ENCODE measurements around the gene UBR2.
"Not testable (repeated sequence)": the region's sequence is repeated elsewhere in the genome, so short reads cannot be mapped to it uniquely, and the experiment has no call there.

The UBR2 gene

DNA sequence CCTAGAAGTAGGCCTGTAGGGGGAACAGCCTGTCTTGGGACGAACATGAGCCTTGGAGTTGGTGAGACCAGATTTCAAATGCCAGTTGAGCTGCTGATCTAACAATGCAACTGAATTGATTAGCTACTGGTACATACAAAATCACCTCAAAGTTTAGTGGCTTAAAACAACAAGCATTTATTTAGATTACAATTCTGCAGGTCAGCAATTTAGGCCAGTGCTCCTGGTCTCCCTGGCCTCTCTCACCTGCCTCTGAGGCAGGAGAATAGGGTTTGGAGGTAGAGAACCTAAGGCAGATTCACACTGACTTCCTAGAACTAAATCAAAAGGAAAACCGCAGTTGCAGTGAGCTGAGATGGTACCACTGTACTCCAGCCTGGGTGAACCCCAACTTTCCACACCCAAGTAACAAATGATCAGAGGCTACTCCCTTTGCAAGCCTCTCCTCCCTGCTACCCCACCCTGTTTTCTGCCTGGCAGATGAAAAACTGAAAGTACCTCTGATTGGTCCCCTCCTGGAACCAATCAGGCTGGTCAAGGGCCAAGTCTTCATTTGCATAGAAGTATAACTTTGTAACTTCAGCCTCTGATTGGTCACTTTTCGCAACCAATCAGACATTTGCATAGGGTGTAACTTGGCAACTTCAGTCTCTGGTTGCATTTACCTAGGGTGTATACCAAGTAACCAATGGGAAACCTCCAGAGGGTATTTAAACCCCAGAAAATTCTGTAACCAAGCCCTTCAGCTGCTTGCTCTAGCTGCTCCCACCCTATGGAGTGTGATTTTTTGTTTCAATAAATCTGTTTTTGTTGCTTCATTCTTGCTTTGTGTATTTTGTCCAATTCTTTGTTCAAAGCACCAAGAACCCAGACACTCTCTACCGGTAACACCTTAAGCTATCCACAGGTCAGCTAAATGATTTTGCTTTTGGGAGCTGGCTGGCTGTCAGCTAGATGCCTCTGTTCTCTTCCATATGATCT lies 8.1 kb upstream of the UBR2 start:
- DNase-seq = no peak

DNA sequence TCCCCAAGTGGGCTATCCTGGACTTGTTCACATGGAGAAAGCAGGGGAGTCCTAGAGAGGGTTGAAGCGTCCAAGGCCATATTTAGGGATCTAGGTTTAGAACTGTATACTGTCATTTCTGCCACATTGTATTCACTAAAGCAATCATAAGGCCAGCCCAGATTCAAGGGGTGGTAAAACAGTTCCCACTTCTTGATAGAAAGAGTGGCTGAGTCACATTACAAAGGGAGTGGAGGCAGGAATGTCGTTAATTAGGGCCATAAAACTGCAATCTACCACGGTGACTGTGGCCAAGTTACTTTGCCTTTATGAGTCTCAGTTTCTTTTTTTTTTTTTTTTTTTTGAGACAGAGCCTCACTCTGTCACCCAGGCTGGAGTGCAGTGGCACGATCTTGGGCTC lies 7.4 kb upstream of the UBR2 start:
- DNase-seq = no peak

DNA sequence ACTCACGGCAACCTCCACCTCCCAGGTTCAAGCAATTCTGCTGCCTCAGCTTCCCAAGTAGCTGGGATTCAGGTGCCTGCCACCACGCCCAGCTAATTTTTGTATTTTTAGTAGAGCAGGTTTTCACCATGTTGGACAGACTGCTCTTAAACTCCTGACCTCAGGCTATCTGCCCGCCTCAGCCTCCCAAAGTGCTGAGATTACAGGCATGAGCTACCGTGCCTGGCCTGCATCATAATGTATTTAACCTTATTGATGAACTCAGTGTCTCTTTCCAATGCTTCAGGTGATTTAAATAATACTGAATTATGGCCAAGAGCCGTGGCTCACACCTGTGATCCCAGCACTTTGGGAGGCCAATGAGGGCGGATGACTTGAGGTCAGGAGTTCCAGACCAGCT lies 4.6 kb upstream of the UBR2 start:
- not testable (repeated sequence) for DNase-seq

DNA sequence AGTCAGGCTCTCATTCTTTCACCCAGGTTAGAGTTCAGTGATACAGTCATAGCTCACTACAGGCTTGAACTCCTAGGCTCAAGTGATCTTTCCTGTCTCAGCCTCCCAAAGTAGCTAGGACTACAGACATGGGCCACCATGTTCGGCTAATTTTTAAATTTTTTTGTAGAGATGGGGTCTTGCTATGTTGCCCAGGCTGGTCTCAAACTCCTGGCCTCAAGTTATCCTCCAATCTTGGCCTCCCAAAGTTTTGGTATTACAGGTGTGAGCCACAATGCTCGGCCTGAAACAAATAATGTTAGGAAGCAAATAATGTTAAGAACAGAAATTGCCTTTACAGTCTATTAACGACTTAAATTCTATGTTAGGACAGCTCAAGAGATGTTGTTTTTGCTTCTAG lies 1.8 kb upstream of the UBR2 start:
- no peak for DNase-seq

DNA sequence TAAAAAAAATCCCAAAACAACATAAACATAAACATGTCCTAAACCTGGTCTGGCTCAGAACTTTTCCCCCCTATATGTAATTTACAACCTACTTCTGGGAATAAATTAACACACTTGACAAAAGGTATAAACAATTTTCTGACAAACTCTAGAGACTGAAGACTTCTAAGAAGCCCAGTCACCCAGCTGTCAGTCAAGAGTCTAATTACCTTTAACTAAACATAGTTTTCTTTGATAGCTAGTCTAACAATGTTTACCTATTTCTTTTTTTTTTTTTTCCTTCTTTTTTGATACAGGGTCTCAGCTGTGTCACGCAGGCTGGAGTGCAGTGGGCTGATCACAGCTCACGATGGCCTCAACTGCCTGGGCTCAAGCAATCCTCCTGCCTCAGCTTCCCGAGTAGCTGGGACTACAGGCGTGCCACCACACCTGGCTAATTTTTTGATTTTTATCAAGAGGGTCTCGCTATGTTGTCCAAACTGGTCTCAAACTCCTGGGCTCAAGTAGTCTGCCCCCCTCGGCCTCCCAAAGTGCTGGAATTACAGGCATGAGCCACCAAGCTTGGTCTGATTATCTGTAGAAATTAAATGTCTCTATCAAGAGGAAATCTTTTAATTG lies 932 bp upstream of the UBR2 start:
- no peak for DNase-seq

DNA sequence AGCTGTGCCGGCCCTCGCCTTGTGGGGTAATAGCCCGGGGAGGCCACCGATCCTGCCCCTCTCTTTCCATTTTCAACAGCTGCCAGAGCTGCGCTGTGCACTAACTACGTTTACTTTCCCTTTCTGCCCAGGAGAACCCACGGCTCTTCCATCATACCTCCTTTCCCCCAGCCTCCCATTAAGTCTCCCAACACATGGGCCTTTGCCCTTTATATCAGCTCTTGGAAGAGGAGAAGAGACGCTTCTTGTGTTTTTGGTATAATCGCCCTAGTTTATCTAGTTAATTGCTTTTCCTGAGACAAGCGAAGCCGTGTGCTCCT lies 637 bp downstream of the UBR2 start:
- no peak for DNase-seq

DNA sequence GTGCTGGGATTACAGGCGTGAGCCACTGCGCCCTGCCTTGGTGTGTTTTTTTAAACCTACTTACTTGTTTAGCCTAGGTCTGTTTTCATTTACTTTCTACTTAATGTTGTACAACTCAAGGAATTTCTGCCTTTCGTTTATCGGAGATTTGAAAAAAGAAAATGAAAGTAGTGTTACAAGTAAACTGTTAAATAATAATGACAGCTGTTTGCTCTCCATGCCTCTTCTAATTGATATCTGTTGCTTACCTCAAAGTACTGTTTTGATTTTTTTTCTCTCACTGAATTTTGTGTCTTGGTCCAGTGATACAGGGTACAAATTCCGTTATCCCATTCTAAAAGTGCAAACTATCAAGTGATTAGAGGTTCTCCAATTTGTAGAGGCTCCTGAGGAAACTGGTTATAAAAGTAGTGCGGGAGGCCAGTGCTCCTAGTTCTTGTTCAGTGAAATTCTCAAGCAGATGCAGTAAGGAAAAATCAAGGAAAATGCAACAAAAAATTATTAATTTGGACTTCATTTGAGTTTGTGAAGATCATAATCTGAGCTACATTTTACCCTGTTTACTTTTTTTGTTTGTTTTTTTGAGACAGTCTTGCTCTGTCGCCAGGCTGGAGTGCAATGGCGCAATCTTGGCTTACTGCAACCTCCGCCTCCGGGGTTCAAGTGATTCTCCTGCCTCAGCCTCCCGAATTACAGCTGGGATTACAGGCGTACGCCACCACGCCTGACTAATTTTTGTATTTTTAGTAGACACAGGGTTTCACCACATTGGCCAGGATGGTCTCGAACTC lies 2.2 kb downstream of the UBR2 start:
- DNase-seq = no peak

DNA sequence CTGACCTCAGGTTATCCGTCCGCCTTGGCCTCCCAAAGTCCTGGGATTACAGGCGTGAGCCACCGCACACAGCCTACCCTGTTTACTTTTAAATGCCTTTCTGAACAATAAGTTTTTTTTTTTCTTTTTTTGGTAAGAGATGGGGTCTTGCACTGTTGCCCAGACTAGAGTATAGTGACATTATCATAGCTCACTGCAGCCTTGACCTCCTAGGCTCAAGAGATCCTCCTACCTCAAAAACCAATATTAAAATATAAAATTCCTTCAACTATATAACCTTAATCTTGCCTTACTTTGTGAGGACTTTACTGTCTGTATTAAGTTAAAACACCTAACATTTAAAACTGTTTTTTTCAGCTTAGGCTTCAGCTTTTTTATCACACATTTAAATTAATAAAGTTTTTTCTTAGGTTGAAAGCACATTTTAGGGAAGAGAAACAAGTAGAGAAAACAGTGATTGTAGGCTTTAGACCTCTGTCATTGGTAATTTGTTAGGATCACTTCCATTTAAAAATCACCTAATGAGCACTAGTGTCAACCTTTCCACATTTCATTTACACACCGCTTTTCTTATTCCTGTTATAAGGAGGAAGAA lies 2.9 kb downstream of the UBR2 start:
- no peak for DNase-seq

DNA sequence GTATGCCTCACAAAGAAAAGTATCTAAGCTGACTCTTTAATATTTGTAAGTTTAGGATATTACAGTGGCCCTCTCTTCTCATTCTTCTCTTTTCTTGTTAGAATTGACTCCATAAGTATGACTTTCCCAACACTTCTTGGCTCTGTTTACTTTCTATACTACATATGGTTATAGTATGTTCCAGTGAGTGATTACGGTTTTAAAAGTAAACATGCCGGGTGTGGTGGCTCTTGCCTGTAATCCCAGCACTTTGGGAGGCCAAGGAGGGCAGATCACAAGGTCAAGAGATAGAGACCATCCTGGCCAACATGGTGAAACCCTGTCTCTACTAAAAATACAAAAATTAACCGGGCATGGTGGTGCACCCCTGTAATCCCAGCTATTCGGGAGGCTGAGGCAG lies 3.4 kb downstream of the UBR2 start:
- DNase-seq = not testable (repeated sequence)

DNA sequence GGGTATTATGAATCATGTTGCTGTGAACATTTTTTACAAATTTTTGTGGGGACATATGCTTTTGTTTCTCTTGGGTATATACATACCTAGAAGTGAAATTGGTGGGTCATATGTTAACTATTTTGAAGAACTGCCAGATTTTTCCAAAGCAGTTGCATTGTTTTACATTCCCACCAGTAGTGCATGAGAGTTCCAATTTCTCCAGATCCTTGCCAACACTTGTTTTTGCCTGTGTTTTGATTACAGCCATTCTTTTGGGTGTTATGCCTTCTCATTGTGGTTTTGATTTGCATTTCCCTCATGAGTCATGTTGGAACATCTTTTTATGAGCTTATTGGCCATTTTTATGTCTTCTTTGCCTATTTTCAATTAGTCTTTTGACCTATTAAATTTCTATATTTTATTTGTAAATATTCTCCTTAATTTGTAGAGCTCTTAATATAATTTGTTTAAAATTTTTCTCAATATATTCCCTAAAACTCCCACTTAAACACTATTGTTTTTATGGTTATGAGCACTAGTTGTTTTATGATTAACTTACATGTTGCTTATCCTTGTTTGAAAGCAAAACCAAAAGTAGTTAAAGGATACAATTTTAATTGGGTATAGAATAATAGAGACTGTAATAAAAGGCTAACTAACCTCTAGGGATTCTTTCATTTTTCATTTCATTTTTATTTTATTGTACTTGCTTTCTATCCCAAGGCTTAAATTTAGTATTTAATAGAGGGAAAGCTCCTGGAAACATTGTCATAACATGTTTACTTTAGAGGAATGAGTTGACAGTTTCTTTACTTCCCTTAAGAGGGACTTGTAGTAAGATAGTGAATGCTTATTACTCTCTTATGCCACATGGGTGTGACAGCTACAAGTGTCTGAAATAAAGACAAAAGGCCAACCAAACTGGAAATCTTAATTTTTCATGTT lies 5.5 kb downstream of the UBR2 start:
- DNase-seq = no peak

DNA sequence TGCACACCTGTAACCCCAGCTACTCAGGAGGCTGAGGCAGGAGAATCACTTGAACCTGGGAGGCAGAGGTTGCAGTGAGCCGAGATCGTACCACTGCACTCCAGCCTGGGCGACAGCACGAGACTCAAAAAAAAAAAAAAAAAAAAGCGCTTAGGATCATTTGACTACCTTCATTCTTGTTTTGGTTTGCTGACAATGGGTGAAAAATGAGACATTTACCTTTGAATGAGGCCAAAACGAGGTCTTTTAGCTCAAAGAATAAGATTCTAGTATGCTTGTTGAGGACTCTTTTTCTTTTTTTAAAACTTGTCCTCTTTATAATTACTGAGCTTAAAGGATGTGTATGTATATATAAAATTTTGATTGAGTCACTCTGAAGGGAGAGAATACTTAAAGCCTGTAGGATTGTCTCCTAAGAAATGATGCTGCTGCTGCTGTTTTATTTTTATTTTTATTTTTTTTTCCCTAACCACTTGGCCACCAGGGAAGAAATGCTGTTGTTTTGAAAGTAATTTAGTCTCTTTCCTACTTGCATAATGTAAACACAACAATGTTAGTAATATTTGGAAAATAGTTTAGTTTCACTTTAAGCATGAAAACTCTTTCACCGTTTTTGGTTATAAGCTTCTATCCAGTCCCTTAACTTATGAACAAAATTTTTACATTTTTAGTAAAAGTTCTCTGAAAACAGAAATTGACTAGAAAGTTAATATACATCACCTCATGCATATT lies 7.9 kb downstream of the UBR2 start:
- no peak for DNase-seq

DNA sequence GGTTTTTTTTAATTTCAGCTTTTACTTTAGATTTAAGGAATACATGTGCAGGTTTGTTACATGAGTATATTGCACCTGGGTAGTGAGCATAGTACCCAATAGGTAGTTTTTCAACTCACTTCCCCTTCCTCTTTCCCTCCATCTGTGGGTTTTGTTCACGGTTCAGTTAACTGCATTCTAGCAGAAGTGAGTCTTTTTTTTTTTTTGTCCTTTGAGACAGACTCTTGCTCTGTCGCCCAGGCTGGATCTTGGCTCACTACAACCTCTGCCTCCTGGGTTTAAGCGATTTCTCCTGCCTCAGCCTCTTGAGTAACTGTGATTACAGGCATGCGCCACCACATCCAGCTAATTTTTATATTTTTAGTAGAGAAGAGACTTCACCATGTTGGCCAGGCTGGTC lies 8.7 kb downstream of the UBR2 start:
- DNase-seq = no peak

DNA sequence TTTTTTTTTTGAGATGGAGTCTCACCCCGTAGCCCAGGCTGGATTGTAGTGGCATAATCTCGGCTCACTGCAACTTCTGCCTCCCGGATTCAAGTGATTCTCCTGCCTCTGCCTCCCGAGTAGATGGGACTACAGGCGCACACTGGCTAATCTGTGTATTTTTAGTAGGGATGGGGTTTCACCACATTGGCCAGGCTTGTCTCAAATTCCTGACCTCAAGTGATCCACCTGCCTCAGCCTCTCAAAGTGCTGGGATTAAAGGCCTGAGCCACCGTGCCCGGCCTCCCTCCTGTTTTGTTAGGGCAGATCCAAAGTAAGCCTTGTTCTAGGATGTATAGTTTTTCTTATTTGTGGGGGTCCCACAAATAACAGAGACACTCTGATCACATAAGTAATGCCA lies 12.7 kb downstream of the UBR2 start:
- not testable (repeated sequence) for DNase-seq

DNA sequence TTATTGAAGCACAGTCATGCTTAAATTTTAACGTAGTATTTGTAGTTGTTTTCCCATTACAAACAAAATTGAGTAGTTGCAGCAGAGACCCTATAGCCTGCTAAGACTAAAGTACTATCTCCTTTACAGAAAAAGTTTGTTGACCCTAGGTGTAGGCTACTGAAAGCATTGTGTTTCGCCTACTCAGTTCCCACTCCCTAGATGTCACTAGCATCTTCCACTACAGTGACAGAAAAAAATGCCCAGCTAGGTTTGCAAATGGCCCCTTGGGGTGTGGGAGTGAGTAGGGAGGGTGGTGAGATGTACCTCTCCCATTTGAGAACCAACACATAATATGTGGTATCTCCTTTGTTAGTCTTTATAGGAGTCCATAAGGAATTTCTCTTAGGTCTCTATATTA lies 34.5 kb downstream of the UBR2 start:
- no peak for DNase-seq

DNA sequence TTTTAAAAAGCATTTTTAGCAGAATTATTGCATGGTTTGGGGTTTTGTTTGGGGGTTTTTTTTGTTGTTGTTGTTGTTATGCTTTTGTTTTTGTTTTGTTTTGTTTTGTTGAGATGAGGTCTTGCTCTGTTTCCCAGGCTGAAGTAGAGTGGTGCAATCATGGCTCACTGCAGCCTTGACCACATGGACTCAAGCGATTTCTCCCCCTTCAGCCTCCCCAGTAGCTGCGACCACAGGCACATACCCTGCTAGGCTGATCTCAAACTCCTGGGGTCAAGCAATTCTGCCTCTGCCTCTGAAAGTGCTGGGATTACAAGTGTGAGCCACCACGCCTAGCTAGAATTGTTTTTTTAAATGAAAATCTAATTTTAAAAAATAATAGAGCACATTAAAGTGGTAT lies 35.7 kb downstream of the UBR2 start:
- DNase-seq = no peak

DNA sequence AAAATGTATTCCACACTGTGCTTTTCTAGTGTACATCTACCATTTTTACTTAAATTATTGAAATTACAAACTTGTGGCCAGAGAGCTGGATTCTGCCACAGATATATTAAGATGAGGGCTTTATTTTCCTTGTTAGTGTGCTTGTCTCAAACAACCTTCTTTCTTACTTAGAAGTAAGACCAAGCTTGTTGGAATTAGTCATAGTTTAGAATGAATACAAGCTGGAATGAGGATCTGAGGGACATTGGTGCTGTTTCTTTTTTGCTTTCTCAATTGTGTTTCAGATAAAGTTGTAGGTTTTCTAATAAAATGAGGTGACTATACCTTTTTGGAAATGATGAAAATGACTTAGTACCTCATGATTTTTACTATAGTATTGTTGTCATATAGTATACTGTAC lies 40.3 kb downstream of the UBR2 start:
- DNase-seq = no peak

DNA sequence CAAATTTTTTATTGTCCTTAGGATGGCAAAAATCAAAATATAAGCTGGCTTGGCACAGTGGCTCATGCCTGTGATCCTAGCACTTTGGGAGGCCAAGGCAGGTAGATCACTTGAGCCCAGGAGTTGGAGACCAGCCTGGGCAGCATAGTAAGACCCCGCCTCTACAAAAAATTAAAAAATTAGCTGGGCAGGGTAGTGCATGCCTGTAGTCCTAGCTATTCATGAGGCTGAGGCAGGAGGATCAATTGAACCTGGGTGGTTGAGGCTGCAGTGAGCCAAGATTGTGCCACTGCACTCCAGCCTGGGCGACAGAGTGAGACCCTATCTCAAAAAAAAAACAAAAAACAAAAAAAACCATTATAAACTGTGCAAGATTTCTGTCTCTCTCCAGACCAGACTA lies 40.9 kb downstream of the UBR2 start:
- not testable (repeated sequence) for DNase-seq

DNA sequence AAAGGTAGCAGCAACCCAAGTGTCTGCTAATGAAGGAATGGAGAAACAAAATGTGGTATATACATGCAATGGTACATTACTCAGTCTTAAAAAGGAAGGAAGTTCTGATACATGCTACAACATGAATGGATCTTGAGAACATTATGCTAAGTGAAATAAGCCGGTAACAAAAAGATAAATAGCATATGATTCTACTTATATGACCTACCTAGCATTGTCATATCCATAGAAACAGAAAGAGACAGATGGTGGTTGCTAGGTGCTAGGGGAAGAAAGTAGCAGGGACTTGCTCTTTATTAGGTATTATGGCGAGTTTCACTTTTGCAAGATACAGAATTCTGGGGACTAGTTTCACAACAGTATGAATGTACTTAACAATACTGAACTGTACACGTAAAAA lies 46.6 kb downstream of the UBR2 start:
- DNase-seq = no peak

DNA sequence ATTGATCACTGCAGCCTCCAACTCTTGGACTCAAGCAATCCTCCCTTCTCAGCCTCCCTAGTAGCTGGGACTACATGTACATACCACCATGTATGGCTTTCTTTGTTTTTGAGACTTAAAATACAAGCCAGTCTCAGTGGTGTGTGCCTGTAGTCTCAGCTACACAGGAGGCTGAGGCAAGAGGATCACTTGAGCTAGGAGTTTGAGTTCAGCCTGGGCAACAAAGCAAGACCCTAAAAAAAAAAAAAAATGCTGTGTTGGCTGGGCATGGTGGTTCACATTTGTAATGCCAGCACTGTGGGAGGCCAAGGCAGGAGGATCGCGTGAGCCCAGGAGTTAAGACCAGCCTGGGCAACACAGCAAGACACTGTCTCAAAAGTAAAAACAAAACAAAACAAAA lies 51.7 kb downstream of the UBR2 start:
- DNase-seq = no peak

DNA sequence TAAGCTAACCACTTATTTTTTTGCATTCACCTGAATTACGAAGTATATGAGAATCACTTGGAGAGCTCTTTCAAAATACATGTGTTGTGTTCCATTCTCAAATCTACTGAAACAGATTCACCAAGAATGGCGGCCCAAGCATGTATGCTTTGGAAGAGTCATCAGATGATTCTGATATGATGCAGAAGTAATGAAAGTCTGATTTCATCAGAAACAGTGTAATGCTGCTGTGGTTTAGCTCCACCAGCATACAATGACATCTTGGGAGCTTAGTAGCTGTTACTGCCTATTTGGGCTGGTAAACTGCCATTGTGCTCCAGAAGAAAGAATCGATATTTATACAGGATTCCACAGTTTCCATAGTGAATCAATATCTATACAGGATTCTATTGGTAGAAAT lies 52.9 kb downstream of the UBR2 start:
- no peak for DNase-seq

DNA sequence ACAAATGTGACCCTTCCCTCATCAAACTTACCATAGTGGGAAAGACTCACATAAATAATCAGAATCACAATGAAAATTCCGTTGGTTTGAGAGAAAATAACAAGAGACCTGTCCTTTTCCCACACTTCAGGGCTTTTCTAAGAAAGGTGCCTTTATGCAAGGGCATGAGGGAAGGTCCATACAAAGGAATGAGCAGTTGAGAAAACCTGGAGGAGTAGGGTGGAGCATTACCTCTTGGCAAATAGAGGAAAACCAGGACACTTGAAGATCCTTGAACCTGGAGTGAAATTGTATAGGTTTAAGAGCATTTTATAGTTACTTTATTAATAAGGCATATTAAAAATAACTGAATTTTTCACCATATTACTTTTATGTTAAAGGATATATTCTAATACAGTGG lies 54.3 kb downstream of the UBR2 start:
- no peak for DNase-seq

DNA sequence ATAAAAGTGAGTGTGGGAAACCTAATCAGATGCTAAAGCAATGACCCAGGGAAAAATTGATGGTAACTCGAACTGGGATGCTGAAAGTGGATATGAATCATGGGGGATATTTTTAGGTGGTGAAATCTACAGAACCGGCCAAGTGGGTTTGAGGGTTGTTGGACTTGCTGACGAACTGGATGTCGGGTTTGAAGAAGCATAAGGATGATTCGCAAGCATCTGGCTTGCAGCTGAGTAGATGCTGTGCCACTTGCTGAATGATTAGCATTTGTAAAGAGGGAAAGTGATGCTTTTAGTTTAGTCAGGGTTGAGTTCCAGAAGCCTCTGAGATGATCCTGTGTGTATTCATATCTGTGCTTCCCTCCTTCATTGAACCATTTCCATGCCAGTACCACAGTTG lies 54.9 kb downstream of the UBR2 start:
- DNase-seq = no peak

All from islet precursor cell (in vitro differentiated cells).